CD1c-positive myeloid dendritic cell (primary cell): ENCODE results near the gene UFSP2.
"Not testable (repeated sequence)": the region's sequence is repeated elsewhere in the genome, so short reads cannot be mapped to it uniquely, and the experiment has no call there.

ENCODE experiments used
- DNase-seq: peaks from one replicate; pipeline ENCODE4 v3.0.0-alpha.2; 2016; ENCODE audit errors: extremely low spot score

UFSP2 gene

DNA sequence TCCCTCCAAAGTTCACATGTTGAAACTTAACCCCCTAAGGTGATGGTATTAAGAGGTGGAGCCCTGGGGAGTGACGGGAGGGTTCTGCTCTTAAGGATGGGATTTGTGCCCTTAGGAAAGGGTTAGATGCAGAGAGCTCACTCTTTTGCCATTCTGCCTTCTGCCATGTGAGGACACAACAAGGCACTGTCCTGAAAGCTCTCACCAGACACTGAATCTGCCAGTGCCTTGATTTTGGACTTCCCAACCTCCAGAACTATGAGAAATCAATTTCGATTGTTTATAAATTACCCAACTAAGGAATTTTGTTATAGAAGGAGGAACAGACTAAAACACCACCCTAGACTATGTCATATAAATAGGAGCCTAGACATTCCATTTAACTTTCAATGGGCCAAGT lies 41.7 kb downstream of the UFSP2 start:
- DNase-seq: no peak

DNA sequence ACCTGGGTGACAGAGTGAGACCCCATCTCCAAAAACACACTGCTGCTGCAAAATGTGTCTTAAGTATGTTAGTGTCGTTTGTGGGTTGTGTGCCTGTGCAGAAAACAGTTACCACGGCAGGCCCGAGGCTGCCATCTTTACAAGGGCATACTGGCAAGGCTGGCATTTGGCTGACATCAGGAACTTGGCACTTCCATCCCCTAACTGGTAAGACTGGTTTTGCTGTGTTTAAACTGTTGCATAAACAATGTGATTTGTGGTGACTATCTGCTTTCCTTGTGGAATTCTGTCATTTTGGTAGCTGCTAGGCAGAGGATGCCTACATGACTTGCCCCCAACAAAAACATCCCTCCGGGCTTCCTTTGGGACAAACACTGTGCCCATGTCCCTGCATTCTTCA lies 42.3 kb downstream of the UFSP2 start:
- DNase-seq: no peak

DNA sequence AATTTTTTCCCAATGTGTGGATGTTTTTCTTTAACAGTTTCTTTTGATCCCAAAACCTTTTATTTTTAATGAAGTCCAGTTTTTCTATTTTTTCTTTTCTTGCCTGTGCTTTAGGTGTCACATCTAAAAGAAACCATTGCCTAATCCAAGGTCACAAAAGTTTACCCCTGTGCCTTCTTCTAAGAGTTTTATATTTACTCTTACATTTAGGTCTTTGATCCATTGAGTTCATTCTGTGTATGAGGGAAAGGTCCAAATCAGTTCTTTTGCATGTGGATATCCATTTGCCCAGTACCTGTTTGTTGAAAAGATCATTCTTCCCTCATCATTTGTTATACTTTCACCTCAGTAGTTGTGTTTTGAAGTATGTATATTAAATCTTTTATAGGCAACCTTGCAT lies 43.0 kb downstream of the UFSP2 start:
- no peak for DNase-seq

DNA sequence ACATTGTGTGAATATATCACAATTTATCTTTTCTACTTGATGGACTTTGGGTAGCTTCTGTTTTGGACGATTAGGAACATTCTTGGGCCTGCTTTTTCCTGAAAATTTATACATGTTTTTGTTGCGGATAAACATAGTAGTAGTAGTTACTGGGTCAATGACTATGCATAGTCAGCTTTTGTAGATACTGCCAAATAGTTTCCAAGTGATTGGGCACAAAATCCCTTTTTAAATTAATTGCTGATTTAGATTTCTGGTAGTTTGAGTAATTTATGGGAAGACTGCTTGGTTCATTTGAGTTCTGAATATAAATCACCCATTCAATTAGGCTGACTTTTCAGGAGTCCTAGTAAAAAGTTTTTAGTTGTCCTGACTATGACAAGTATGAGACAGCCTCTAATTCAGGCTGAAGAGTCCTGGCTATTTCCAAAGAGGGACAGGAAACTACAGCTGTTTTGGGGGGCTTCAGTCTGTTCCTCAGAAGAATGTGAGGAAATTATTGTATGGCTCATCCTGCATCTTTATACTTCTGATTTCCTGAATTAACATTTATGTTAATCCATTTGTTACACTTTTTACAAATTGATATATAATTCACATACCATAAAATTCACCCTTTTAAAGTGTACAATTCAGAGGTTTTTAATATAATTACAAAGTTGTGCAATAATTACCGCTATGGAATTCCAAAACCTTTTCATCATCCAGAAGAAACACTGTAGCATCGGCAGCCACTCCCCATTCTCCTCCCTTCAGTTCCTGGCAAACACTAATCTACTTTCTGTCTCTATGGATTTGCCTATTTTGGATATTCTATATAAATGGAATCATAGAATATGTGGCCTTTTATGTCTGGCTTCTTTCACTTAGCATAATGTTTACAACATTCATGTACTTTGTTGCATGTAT lies 44.2 kb downstream of the UFSP2 start:
- DNase-seq: no peak

DNA sequence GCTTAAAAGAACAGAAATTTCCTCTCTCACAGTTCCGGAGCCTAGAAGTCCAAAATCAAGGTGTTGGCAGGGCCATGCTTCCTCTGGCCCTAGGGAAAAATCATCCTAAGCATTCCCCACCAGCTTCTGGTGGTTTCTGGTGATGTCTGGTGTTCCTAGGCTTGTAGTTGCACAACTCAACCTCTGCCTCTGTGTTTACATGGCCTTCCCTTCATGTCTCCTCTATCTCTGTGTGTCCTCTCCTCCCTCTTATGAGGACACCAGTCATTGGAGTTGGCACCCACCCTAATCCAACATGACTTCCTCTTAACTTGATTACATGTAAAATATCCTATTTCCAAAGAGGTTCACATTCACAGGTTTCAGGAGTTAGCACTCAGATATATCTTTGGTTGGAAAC lies 45.4 kb downstream of the UFSP2 start:
- DNase-seq: no peak

DNA sequence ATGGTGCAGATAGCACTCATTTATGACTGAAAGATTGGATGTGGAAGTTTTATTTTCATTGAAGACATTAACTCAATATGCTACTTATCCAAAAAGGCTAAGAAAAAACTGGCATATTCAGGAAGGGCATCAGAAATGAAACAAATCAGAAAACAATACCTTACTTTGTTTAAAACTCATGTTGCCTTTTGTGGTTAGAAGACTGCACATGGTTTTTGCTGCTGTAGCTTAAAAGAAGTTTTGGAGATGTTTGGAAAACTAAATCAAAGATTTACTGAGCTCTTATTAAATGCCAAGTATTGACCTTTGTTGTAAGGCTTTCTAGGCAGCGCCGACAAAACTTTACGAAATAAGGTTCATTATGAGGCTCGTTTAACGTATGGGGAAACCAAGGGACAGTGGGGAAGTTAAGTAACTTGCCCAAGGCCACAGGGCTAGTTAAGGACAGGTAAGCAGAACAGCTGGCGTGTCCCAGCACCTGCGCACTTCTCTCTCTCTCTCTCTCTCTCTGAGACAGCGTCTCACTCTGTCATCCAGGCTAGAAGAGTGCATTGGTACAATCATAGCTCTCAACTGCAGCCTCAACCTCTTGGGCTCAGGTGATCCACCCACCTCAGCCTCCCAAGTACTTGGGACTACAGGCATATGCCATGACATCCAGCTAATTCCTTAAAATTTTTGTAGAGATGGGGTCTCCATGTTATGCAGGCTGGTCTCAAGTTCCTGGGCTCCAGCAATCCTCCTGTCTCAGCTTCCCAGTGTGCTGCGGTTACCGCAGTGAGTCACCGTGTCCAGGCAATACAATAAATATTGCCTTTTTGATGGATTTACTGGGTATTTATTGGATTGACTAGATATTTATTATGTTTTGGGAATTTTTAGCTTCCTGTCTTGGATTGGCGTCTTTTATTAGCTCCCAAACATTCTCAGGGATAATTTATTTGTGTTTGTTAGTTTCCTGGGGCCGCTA lies 46.2 kb downstream of the UFSP2 start:
- no peak for DNase-seq

DNA sequence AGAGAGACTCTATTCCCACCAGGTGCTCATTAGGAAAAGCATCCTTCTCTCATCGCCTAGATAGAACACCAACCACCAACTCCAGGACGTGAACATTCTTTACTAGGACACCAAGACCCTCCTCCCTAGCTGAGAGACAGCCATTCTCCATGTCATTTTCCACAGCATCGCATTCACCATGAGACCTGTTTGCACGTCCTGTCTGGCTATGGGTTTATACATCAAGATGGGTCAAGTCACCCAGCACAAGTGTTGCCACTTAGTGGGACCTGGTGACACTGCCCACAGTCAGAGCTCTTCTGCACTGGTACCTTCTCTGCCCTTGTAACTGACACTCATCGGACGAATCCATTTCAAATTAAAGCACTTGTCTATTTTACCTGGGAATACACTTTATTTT lies 47.5 kb downstream of the UFSP2 start:
- DNase-seq: no peak

DNA sequence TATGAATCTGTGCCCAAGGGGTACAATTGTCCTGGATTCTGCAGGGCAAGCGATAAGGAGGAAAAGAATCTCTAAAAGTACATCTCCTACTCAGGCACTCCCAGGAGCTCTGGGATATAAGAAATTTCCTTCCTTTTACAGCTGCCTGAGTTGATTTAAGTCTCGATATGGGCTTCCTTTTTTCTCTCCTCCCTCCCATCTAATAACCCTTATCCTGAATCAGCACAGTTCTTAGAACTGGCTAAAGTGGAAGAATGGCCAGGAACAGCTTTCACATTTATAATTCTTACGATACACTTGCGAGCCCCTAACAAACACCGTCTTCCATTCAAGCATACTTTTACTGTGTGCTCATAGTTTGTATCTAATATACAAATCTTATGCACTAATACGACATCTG lies 51.2 kb downstream of the UFSP2 start:
- no peak for DNase-seq

DNA sequence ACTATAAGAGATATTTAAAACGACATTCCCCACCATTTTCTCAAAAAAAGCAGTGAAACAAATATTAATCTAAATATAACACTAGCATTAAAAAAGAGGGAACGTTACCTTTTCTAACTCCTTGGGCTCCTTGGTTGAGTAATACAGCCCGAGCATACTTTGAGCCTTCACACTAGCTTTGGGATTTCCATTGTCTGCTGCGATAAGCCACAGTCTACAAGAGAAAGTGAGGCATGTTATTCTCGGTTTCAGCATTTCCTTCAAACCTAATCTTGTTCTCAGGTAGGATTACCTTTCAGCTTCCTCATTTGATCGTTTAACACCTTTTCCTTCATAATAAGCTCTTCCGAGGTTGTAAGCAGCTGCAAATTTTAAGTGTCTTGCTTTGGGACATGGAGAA lies 51.7 kb downstream of the UFSP2 start:
- no peak for DNase-seq

DNA sequence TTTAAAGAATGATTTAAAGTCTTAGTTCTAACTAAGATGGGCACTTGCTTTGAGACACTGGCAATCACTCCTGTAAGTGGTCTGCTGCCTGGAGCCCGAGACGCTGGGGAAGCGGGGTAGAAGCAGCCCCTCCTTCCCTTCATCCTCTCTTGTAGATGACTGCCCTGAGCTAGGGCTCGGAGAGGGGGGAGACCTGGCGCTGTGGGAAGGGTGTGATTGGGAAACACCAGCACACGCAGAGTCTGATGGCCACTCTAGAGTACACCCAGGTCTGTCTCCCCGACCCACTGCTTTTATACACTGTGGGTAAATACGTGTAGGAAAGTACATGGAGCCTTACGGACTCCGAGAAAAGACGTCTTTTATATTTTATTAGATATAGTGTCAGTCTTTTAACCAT lies 54.1 kb downstream of the UFSP2 start:
- DNase-seq: no peak

DNA sequence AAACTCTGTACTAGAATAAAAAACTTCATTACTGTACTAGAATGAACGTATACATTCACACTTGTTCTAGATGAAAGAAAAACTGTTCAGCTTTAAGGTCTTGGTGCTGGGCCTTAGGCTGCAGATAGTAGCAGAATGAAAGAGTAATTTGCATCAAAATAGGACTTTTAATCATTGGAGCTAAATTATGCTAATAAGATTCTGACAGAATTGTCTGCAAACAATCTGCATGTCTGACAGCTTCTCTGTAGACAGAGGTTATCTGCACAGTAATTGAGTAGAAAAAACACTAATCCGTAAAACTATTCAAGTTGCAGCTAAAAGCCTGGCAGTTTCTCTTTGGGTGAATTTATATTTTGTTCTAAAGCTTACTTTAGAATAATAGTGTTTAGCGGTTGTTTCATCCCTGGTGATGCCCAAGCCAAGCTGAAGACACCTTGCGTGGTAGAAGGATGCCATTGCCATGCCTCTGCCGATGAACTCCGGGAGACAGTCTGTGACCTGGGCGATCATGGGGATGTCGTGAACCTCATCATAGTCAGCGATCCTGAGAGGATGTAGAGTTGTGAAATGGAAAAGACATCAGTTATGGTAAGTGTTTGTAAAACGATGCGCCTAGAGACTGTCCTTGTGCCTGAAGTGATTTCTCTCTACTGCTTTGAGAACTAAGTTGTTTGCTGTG lies 55.4 kb downstream of the UFSP2 start:
- DNase-seq: no peak

DNA sequence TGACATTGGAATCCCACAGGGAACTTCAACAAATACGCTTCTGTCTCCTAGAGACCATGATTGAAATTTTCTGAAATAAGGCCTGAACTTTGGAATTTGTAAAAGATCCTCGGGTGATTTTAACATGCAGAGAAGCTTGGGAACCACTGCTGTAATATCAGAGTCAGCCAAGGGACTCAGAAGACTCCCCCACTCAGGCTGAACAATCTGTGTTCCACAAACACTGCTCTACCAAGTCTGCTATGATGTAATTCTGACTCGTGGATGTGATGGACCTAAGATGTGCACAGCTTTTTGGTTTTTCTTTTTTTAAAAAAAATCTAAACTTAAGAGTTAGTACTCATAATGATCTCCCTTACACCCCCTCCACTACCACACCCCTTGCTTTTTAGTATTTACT lies 56.0 kb downstream of the UFSP2 start:
- no peak for DNase-seq

DNA sequence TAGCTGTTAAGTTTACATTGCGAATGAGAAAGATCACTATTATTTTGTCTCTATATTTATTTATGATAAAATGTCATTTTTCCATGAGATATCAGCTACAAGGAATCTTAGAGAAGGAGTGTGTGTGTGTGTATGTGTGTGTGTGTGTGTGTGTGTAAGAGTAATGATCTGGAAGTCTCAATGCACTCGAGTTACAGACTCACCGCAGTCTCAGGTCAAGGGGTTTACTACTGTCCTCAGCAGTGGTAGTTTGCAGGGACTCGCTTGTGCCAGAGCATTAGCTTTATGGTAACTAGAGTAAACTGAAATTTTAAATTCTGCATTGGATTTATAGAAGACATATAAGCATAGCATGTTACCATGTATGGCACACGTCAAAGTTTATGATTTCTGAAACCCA lies 60.9 kb downstream of the UFSP2 start:
- DNase-seq: no peak

DNA sequence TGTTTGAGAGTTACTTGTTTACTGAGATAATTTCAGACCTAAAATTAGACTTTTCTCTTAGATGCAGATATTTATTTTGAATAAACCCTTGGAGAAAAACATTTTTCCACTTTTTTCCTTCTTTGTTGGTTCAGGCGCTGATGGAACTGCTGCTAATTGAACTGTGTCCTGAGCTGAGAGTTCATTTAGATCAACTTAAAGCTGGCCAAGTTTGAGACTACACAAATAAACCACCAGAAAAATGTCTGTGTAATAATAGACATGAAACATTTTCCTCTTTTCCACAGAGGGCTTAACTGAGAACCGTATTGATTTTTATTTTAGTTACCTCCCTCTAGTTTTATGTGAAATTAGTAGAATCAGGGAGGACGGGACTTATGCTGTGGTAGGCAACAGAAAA lies 62.5 kb downstream of the UFSP2 start:
- no peak for DNase-seq

DNA sequence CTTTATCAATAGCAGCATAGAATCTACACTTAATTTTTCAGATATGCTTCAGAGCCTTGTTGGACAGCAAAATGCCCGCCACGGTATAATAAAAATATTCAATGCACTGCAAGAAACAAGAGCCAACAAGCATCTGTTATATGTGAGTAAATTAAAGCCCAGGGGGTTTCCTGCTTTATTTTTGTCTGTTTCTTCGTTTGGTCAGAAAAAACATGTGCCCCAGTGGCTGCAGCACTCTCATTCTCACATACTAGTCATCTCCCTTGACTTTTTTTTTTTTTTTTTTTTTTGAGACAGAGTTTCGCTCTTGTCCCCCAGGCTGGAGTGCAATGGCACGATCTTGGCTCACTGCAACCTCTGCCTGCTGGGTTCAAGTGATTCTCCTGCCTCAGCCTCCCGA lies 63.2 kb downstream of the UFSP2 start:
- DNase-seq: not testable (repeated sequence)

DNA sequence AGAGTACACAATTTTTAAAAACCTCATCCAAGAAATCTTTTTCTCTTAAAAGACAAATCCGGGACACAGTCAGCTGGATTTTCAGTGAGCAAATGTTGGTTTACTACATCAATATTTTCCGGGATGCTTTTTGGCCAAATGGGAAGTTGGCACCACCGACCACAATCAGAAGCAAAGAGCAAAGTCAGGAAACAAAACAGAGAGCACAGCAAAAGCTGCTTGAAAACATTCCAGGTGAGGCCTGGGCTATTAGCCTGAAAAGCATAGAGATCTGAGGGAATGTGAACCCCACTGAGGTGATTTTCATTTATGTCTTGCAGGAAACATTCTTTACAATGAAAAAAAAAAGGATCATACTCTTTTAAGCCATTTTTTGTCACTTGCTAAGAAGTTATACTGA lies 63.9 kb downstream of the UFSP2 start:
- no peak for DNase-seq

DNA sequence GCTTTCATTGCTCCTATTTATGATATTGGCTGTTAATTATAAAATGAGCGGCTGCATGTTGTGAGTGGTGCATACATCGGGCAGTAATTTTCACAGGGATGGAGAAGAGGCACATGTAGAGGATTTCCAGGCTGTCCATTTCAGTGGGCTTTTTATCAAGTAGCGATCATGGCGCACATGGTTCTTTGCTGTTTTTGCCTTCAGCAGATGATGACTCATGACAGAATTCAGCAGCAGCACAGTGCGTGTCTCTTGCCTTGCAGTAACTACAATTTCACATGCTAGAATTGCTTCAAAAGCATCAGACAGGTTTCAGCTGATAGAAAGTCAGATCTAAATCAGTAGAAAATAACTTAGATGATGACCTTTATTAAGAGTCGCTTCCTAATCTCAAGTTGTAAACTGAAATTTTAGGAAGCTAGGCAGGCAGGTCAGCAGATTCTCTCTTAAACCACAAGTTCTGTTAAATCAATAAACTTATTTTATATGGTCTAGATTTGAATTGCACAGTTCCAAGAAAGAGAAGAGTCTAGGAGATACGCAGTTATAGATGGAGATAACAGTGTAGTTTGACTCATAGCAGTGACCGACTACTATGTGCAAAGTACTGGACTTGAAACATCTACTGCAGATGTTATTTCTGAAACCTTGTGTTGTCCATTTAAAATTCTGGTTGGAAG lies 65.9 kb downstream of the UFSP2 start:
- no peak for DNase-seq

DNA sequence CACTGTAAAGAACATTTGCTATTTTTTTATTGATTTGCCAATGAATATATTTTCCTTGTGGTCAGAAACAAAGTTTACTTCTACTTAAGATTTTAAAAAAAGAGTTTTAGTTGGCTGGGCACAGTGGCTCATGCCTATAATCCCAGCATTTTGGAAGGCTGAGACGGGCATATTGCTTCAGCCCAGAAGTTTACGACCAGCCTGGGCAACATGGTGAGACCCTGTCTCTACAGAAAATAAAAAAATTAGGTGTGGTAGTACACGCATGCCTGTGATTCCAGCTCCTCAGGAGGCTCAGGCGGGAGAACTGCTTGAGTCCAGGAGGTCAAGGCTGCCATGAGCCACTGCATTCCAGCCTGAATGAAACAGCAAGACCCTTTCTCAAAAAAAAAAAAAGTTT lies 66.8 kb downstream of the UFSP2 start:
- DNase-seq: no peak

DNA sequence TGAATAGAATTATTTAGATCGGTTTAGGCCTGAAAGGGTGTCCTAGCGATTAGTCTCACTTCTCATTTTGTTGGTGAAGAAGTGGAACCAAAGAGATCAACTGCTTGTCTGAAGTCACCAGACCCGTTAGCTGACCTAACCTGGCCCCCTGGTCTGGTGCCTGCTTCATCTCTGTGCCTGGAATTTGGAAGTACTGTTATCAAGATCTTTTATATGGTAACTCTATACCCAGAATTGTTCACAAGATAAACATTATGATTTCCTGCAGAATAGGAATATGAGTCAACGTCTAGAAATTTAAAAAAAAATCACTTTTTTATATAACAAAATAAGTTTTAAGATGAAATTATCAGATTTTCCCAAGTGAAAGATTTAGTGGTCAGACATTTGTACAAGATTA lies 67.2 kb downstream of the UFSP2 start:
- DNase-seq: no peak

DNA sequence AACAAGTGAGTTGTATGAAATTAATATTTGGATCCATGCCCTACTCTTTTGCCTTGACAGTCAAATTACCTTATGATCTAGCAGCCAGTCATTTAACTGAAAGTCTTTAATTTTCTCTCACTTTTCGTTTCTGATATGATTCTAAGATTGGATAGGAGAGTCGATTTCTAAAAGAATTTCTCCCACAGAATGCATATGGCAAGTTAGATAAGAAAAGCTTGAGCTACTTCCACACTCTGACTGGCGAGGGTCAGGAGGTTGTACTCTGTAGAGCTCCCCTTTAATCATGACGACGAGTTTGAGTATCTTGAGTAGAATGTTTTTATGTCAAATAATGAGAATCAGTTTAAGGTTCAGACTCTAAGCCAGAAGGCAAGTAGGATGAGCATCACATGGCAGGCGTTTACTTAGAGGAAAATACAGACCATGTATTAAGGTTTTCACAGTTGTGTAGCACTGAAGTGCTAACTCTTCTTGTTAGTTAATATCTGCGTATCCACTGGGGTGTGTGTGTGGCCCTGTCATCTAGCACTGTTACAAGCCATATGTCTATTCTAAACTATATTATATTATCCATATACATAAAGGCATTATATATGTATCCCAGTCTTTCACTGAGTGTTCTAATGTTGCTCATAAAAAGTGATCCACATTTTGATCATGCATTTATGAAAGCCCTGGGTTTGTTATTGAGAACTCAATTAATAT lies 67.9 kb downstream of the UFSP2 start:
- no peak for DNase-seq

DNA sequence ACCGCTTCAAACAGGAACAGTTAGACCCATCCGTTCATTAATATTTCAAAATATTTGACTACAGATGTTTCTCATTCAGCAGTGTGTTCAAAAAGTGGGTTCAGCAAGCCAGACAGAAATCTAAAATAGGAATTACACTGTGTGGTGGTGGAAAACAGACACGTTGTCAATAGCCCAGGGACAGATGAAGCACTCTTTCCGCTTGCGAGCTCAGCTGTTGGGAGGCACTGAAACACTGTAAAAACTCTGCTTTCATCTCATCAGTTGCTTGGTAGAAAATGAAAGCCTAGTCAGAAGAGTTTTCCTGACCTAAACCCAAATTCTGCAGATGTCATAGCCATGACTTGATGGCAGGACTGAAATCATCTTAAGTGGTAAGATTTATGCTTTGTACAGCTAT lies 68.6 kb downstream of the UFSP2 start:
- DNase-seq: no peak
